ENCODE results near the gene FSHB. TPM values are rescaled to one million over a fixed set of nuclear protein-coding genes. Genes with fewer than 3 reads are reported as not detected.

Gene FSHB
- total and polyA plus RNA-seq, 2 of the 8 experiments (the other 6 are each of a cell fraction or from before 2014, with no cell fraction given), result not detected

- no peak overlapping the region for H3K14ac ChIP-seq (ENCODE audit: insufficient read length)
- H3K79me2 ChIP-seq (ENCODE audit: control insufficient read depth in 1 of 2, insufficient read depth in 2 of 2, low read length in 2 of 2), result no peaks in the 10 kb centered on the region
- no peaks in the 10 kb centered on the region for H3K79me1 ChIP-seq (ENCODE audit: low read depth, low read length)
- H3K27ac ChIP-seq (ENCODE audit: low read depth, low read length), result no peak overlapping the region
- no peak overlapping the region for H4K91ac ChIP-seq (replicated peaks; ENCODE audit: insufficient read length, low read length)
- WGBS, 2 experiments (ENCODE audit: extremely low coverage in 1 of 2, insufficient coverage in 1 of 2, insufficient read length in 1 of 2, insufficient replicate concordance in 2 of 2, low coverage in 1 of 2, low lambda C conversion rate in 2 of 2, missing lambda C conversion rate in 1 of 2), result 71% methylated on average over 3 of the region's 3 CpGs; no CpG with 5 or more reads in 1 of the 2 experiments
- no peak overlapping the region for H3K9ac ChIP-seq (replicated peaks in 1 of 4; ENCODE audit: extremely low read depth in 1 of 4, low read depth in 3 of 4, low read length in 3 of 4)
- no peak for DNase-seq (ENCODE audit: low read depth in 1 of 2, low spot score in 2 of 2)
- no peaks in the 10 kb centered on the region for H3K36me3 ChIP-seq (ENCODE audit: control insufficient read depth in 2 of 4, insufficient read depth in 4 of 4, low read length in 3 of 4)
- H3K4me2 ChIP-seq (ENCODE audit: insufficient read depth in 1 of 2, low read depth in 2 of 2, low read length in 2 of 2), result no peak overlapping the region
- H3K9me3 ChIP-seq (ENCODE audit: insufficient read depth in 2 of 2, low read depth in 1 of 2, low read length in 1 of 2), result no peaks in the 10 kb centered on the region
- H2AK5ac ChIP-seq (ENCODE audit: low read depth, low read length), result no peak overlapping the region
- no peak overlapping the region for H2BK15ac ChIP-seq (ENCODE audit: low read length)
- H3K4me3 ChIP-seq (ENCODE audit: extremely low read depth in 1 of 4, insufficient read depth in 2 of 4, low read depth in 3 of 4, low read length in 4 of 4), result no peak overlapping the region
- no peak overlapping the region for H2BK20ac ChIP-seq (ENCODE audit: low read length)
- ChIA-PET POLR2A (ENCODE audit: partially characterized antibody) (no interaction called here), CTCF (ENCODE audit: partially characterized antibody) (interaction anchor here (0.7 to 3.9 kb wide), 3 partner anchors 10 to 16 kb away, joined by 3 to 13 read pairs (median 4); no protein-coding TSS in a partner anchor)
- no peak overlapping the region for H3K56ac ChIP-seq (replicated peaks; ENCODE audit: insufficient read length, low read depth, low read length)
- H4K20me1 ChIP-seq (replicated peaks in 1 of 2; ENCODE audit: control insufficient read depth in 1 of 2, insufficient read depth in 2 of 2, low read length in 2 of 2), result no peaks in the 10 kb centered on the region
- H4K8ac ChIP-seq (ENCODE audit: extremely low read depth, insufficient read depth, low read length), result no peak overlapping the region
- no peak overlapping the region for H4K5ac ChIP-seq (ENCODE audit: insufficient read length, low read depth, low read length)
- no peaks in the 10 kb centered on the region for H3K23me2 ChIP-seq (ENCODE audit: low read depth, low read length)
- no peak for FAIRE-seq
- no peak overlapping the region for H3K23ac ChIP-seq (ENCODE audit: insufficient read length)
- H2BK5ac ChIP-seq (ENCODE audit: low read depth, low read length), result no peak overlapping the region
- H3K27me3 ChIP-seq (replicated peaks in 1 of 4; ENCODE audit: control insufficient read depth in 3 of 4, extremely low read depth in 1 of 4, insufficient read depth in 3 of 4, low read length in 3 of 4), result no peaks in the 10 kb centered on the region
- no peak overlapping the region for H2AFZ ChIP-seq (ENCODE audit: low read length)
- no peak overlapping the region for H2BK12ac ChIP-seq (ENCODE audit: low read depth, low read length)
- no peak overlapping the region for H3K4ac ChIP-seq (replicated peaks; ENCODE audit: insufficient read length, low read depth, low read length)
- H2BK120ac ChIP-seq (replicated peaks; ENCODE audit: low read depth, low read length), result no peak overlapping the region
- no peak overlapping the region for H3K18ac ChIP-seq (ENCODE audit: extremely low read depth, low read length)
- H3K4me1 ChIP-seq (replicated peaks in 1 of 4; ENCODE audit: control insufficient read depth in 3 of 4, insufficient read depth in 4 of 4, low read length in 3 of 4), result no peaks in the 10 kb centered on the region
- TF ChIP-seq CHD2 (IDR thresholded peaks at IDR 0.05; ENCODE audit: low read length) (no peak), TAF1 (IDR thresholded peaks at IDR 0.05; ENCODE audit: low read depth, low read length) (no peak), ATF2 (IDR thresholded peaks at IDR 0.05; ENCODE audit: low read length) (no peak), POLR2A (IDR thresholded peaks at IDR 0.05; ENCODE audit: control extremely low read depth in 1 of 2, low read depth in 2 of 2, low read length in 2 of 2) (no peak), BACH1 (IDR thresholded peaks at IDR 0.05; ENCODE audit: low read length) (no peak), MAX (IDR thresholded peaks at IDR 0.05) (no peak), JUN (IDR thresholded peaks at IDR 0.05; ENCODE audit: low read depth, low read length) (no peak), MAFK (IDR thresholded peaks at IDR 0.05; ENCODE audit: low read depth, low read length) (no peak)
- TF ChIP-seq, protein P1, sequence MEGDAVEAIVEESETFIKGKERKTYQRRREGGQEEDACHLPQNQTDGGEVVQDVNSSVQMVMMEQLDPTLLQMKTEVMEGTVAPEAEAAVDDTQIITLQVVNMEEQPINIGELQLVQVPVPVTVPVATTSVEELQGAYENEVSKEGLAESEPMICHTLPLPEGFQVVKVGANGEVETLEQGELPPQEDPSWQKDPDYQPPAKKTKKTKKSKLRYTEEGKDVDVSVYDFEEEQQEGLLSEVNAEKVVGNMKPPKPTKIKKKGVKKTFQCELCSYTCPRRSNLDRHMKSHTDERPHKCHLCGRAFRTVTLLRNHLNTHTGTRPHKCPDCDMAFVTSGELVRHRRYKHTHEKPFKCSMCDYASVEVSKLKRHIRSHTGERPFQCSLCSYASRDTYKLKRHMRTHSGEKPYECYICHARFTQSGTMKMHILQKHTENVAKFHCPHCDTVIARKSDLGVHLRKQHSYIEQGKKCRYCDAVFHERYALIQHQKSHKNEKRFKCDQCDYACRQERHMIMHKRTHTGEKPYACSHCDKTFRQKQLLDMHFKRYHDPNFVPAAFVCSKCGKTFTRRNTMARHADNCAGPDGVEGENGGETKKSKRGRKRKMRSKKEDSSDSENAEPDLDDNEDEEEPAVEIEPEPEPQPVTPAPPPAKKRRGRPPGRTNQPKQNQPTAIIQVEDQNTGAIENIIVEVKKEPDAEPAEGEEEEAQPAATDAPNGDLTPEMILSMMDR (IDR thresholded peaks at IDR 0.05; ENCODE audit: control extremely low read depth in 1 of 3, insufficient read depth in 1 of 3, low read depth in 1 of 3, low read length in 3 of 3), result no peak
These were observed 44.1 kb upstream of the FSHB start for GRCh38 chr11:30186748-30187147.

All from H1 (cell line).